Measurements from ENCODE around the gene TAOK2.

DNA sequence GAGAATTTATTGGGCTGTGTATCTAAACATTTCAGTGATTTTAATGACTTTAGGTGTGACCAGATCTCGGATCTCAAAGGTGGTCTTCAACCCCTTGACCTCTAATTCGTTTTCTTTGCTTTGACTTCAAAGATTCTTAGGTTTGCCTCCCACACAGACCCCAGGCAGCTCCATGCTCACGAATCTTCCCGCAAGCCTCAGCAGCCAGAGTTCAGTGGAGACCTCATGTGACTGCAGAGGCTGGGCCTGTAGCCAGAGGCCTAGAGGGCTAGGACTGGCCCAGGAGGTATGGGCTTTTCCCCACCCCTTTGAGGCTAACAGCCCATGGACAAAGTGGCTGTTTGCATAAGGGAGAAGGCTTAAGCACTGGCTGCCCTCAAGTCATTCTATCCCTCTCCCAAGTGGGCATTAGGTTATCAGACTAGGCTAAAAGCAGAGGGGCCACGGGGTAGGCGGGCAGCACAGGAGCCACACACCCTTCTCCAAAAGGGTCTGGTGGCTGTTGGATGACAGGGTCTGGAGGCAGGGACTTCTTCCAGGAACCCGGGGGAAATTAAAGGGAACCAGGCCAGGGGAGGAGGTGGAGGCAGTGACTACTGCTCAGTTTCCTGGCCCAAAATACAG is 18.8 kb downstream of the TAOK2 start:
- TF ChIP-seq POLR2A (IDR thresholded peaks at IDR 0.05) (no peak), CTCF (IDR thresholded peaks at IDR 0.05) (no peak)
